ENCODE measurements around the gene HLA-A. TPM values are rescaled to one million over a fixed set of nuclear protein-coding genes. Genes with fewer than 3 reads are reported as not detected.

Gene HLA-A
- polyA plus RNA-seq, 1 experiment, result 368 TPM

- peaks cover 9% of the 10 kb centered on the region for H3K27me3 ChIP-seq (ENCODE audit: control insufficient read depth, insufficient read depth, low read length)
- DNase-seq (ENCODE audit: low read depth, low spot score), result no peak
- H3K27ac ChIP-seq (ENCODE audit: low read depth, low read length), result no peak overlapping the region
- H3K4me3 ChIP-seq (ENCODE audit: low read depth, low read length), result no peak overlapping the region
- POLR2A ChIA-PET, result no interaction called here
- CTCF ChIA-PET, result no interaction called here
- no peaks in the 10 kb centered on the region for H3K9me3 ChIP-seq (ENCODE audit: control insufficient read depth, insufficient read depth, low read length)
- no peak for TF ChIP-seq CTCF (IDR thresholded peaks at IDR 0.05; ENCODE audit: low read depth, low read length)
These were observed 43.9 kb downstream of the HLA-A start for GRCh38 chr6:29986179-29986781.

GRCh38 chr6:29989211-29989610 lies 46.9 kb downstream of the HLA-A start:
- POLR2A ChIA-PET, result no interaction called here
- no peak for TF ChIP-seq CTCF (IDR thresholded peaks at IDR 0.05; ENCODE audit: low read depth, low read length)
- Histone ChIP-seq H3K27ac (ENCODE audit: low read depth, low read length) (no peak overlapping the region), H3K27me3 (ENCODE audit: control insufficient read depth, insufficient read depth, low read length) (peaks cover 8% of the 10 kb centered on the region), H3K4me3 (ENCODE audit: low read depth, low read length) (no peak overlapping the region), H3K9me3 (ENCODE audit: control insufficient read depth, insufficient read depth, low read length) (no peaks in the 10 kb centered on the region)
- no peak for DNase-seq (ENCODE audit: low read depth, low spot score)
- CTCF ChIA-PET, result interaction anchor here (0.6 to 1.0 kb wide), 2 partner anchors 339 to 537 kb away, joined by 3 to 5 read pairs; no protein-coding TSS in a partner anchor

- H3K4me3 ChIP-seq (ENCODE audit: low read depth, low read length), result no peak overlapping the region
- no peak for TF ChIP-seq CTCF (IDR thresholded peaks at IDR 0.05; ENCODE audit: low read depth, low read length)
- peaks cover 7% of the 10 kb centered on the region for H3K27me3 ChIP-seq (ENCODE audit: control insufficient read depth, insufficient read depth, low read length)
- no peak overlapping the region for H3K27ac ChIP-seq (ENCODE audit: low read depth, low read length)
- DNase-seq (ENCODE audit: low read depth, low spot score), result no peak
- ChIA-PET CTCF (interaction anchor here (0.6 kb wide), 1 partner anchor 1035 kb away, joined by 3 read pairs; no protein-coding TSS in a partner anchor), POLR2A (no interaction called here)
- H3K9me3 ChIP-seq (ENCODE audit: control insufficient read depth, insufficient read depth, low read length), result no peaks in the 10 kb centered on the region
These were observed 48.6 kb downstream of the HLA-A start for GRCh38 chr6:29990931-29991330.

GRCh38 chr6:29992807-29993206 lies 50.5 kb downstream of the HLA-A start:
- Histone ChIP-seq H3K9me3 (ENCODE audit: control insufficient read depth, insufficient read depth, low read length) (no peaks in the 10 kb centered on the region), H3K4me3 (ENCODE audit: low read depth, low read length) (no peak overlapping the region), H3K27ac (ENCODE audit: low read depth, low read length) (no peak overlapping the region), H3K27me3 (ENCODE audit: control insufficient read depth, insufficient read depth, low read length) (peaks cover 10% of the 10 kb centered on the region)
- CTCF ChIA-PET, result no interaction called here
- DNase-seq (ENCODE audit: low read depth, low spot score), result no peak
- POLR2A ChIA-PET, result no interaction called here
- TF ChIP-seq CTCF (IDR thresholded peaks at IDR 0.05; ENCODE audit: low read depth, low read length), result no peak

GRCh38 chr6:29994826-29995225 lies 52.5 kb downstream of the HLA-A start:
- H3K27me3 ChIP-seq (ENCODE audit: control insufficient read depth, insufficient read depth, low read length), result peaks cover 15% of the 10 kb centered on the region
- CTCF ChIA-PET, result no interaction called here
- POLR2A ChIA-PET, result no interaction called here
- no peak for TF ChIP-seq CTCF (IDR thresholded peaks at IDR 0.05; ENCODE audit: low read depth, low read length)
- DNase-seq (ENCODE audit: low read depth, low spot score), result no peak
- no peaks in the 10 kb centered on the region for H3K9me3 ChIP-seq (ENCODE audit: control insufficient read depth, insufficient read depth, low read length)
- no peak overlapping the region for H3K27ac ChIP-seq (ENCODE audit: low read depth, low read length)
- H3K4me3 ChIP-seq (ENCODE audit: low read depth, low read length), result no peak overlapping the region
